ENCODE measurements around the gene STPG4.
"Not testable (repeated sequence)": the region's sequence is repeated elsewhere in the genome, so short reads cannot be mapped to it uniquely, and the experiment has no call there.

Gene STPG4

GRCh38 chr2:47155091-47155876, at the start of gene STPG4:
TSS of gene STPG4 (minus strand) at chr2:47155308. CDS start at chr2:47155251, 57 bp downstream.
- no peak for DNase-seq

GRCh38 chr2:47204691-47205090, 49.6 kb upstream of the STPG4 start:
- DNase-seq, result no peak

- no peak for DNase-seq
These were observed 48.9 kb upstream of the STPG4 start for GRCh38 chr2:47203995-47204394.

GRCh38 chr2:47201224-47201623, 46.1 kb upstream of the STPG4 start:
- no peak for DNase-seq

GRCh38 chr2:47198985-47199451, 43.9 kb upstream of the STPG4 start:
- peak; percentile 15 for DNase-seq

- DNase-seq, result no peak
These were observed 41.4 kb upstream of the STPG4 start for GRCh38 chr2:47196499-47196898.

- no peak for DNase-seq
These were observed 40.9 kb upstream of the STPG4 start for GRCh38 chr2:47196046-47196445.

- no peak for DNase-seq
These were observed 40.0 kb upstream of the STPG4 start for GRCh38 chr2:47195148-47195547.

GRCh38 chr2:47194410-47194809, 39.3 kb upstream of the STPG4 start:
- DNase-seq, result no peak

- no peak for DNase-seq
These were observed 38.5 kb upstream of the STPG4 start for GRCh38 chr2:47193607-47194006.

GRCh38 chr2:47190188-47190881, 35.2 kb upstream of the STPG4 start:
- DNase-seq, result no peak

- no peak for DNase-seq
These were observed 34.5 kb upstream of the STPG4 start for GRCh38 chr2:47189635-47190034.

GRCh38 chr2:47187069-47187468, 32.0 kb upstream of the STPG4 start:
- no peak for DNase-seq

GRCh38 chr2:47186351-47186750, 31.2 kb upstream of the STPG4 start:
- DNase-seq, result no peak

GRCh38 chr2:47185098-47185497, 30.0 kb upstream of the STPG4 start:
- DNase-seq, result not testable (repeated sequence)

- no peak for DNase-seq
These were observed 26.1 kb upstream of the STPG4 start for GRCh38 chr2:47181176-47181575.

GRCh38 chr2:47180531-47180930, 25.4 kb upstream of the STPG4 start:
- no peak for DNase-seq

- DNase-seq, result no peak
These were observed 24.3 kb upstream of the STPG4 start for GRCh38 chr2:47179388-47179787.

GRCh38 chr2:47178341-47178740, 23.2 kb upstream of the STPG4 start:
- DNase-seq, result no peak

GRCh38 chr2:47177043-47177565, 22.0 kb upstream of the STPG4 start:
- DNase-seq, result no peak

GRCh38 chr2:47174733-47175361, 19.7 kb upstream of the STPG4 start:
- DNase-seq, result no peak

- DNase-seq, result no peak
These were observed 19.1 kb upstream of the STPG4 start for GRCh38 chr2:47173986-47174732.

All from GOT3 (cell line).